GM19328 (cell line): ENCODE results near the gene OR5P2.
"Not testable (repeated sequence)": the region's sequence is repeated elsewhere in the genome, so short reads cannot be mapped to it uniquely, and the experiment has no call there.

Source experiments
- ATAC-seq: cut with Tn5 transposase; IDR thresholded peaks from one replicate; pipeline ENCODE4 v1.9.1; 2021; ENCODE audit warnings: mild to moderate bottlenecking, moderate library complexity; ENCODE audit not compliant: unreplicated experiment

The OR5P2 gene, protein sequence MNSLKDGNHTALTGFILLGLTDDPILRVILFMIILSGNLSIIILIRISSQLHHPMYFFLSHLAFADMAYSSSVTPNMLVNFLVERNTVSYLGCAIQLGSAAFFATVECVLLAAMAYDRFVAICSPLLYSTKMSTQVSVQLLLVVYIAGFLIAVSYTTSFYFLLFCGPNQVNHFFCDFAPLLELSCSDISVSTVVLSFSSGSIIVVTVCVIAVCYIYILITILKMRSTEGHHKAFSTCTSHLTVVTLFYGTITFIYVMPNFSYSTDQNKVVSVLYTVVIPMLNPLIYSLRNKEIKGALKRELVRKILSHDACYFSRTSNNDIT

DNA sequence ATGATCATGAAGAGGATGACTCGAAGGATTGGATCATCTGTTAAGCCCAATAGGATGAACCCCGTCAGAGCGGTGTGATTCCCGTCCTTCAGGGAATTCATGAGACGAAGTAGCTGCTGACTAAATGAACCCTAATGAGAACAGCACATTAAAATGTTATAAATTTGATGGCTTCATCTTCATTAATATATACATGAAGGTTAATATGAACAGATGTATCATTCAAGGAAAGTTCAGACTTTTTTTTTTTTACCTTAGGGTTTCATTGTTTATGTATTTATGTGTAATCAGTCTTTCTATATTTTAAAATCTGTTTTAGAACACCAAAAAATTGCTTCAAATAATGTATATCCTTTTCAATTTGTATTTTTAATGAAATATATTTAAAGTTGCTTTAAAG, at the start of gene OR5P2:
TSS of gene OR5P2 (minus strand) at position 101 of the 400 bp plus-strand sequence. CDS start at position 101, 0 bp downstream.
- no peak for ATAC-seq

DNA sequence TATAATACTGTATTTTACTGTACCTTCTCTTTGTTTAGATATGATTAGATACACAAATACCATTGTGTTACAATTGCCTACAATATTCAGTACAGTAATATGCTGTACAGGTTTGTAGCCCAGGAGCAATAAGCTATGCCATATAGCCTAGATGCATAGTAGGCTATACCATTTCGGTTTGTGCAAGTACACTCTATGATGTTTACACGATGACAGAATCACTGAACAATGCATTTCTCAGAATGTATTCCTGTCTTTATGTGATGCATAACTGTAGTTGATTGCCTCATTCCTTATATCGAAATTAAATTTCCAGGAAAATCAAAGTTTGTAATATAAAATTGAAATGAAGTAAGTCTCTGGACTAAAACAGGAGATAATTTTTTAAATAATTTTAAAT, 49.3 kb upstream of the OR5P2 start:
- no peak for ATAC-seq

DNA sequence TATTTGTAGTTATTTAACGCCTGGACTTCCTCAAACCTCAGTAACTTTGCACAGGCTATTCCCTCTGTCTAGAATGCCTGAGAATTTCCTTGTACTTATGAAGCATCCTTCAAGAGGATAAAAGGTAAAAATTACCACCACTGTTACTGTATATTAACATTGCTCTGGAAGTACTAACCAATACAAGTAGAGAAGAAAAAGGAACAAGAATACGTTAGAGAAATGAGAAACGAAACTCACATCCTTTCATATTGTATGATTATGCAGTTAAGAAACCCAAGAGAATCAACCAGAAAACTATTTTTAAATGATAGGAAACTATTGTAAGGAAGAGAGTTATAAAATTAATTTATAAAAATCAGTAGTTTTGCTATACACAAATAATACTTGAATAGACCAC, 48.2 kb upstream of the OR5P2 start:
- no peak for ATAC-seq

DNA sequence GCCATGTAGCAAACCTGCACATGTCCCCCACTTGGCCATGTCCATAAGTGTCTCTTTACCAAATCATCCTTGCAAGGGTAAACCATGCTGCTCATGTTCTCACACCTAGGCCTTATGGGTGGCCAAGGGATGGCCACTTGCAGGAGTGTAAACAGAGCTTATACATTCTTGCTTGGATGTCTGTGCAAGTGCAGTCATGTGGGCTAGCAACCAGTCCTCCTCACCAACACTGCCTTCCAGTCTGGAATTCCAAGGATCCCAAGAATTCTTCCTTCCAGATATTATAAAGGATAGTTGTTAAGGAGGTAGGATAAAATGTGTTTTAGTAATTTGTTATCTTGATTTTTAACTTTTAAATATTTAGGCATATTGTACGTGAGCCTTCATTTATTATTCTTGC, 47.8 kb upstream of the OR5P2 start:
- no peak for ATAC-seq

DNA sequence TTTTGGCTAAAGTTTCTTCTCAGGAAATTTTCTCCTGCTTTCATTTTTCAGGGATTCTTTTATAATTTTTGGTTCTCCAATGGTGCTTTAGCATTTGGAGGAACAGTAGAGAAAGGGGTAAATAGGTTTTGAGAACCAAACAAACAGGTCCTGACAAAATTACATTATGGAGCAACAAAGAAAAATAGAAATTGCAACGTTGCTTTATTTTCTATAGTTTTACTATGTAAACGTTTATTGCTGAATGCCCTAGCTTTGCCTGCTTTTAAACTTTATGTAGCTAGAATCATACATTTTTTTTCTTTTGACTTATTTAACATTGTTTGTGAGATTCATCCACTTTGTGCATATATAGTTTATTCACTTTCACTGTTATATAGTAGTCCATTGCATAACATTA, 43.8 kb upstream of the OR5P2 start:
- no peak for ATAC-seq

DNA sequence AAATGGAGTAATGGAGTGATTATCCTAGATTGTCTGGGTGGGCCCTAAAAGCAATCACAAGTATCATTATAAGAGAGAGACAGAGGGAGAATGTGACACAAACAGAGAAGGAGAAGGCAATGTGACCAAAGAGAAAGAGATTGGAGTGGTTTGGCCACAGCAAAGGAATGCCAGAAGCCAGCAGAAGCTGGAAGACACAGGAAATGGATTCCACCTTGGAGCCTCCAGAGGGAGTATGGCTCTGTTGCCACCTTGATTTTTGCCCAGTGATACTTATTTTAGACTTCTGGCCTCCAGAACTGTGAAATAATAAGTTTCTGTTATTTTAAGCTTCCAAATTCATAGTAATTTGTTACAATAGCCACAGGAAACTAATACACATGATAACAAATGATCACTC, 36.8 kb upstream of the OR5P2 start:
- no peak for ATAC-seq

DNA sequence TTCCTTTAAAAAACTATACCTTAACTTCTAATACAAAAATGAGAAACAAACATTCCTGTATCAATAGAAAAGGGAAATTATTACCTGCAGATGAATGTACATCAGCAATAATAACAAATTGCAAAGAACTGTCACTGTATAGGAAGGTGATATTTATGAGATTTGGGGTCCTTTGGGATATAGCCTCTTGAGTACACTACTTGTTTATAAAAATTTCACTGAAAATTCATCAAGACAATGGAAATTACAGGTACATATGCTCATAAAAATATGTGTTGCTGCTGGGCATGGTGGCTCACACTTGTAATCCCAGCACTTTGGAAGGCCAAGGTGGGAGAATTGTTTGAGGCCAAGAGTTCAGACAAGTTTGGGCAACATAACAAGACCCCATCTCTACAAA, 34.0 kb upstream of the OR5P2 start, which contains the start of gene OR5P3:
TSS of gene OR5P3 (minus strand) at position 101 of the 400 bp plus-strand sequence.
- ATAC-seq, result no peak

DNA sequence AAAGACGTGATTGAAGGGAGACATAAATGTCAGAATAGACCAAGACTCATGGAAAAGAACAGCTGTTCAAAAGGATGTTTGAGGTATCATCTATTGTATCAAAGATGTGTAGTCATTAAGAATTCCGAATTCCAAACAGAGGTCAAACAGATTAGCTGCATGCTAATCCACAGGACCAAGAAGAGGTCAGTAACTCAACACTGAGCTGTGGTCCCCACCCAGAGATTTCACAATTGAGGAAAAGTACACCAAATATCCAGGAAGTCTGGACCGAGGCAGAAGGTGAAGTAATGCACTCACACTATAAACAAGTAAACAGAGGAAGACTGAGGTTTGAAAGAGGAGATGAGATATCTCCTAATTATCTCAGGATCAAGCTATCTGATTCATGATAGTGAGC, 29.6 kb upstream of the OR5P2 start:
- ATAC-seq, result no peak

DNA sequence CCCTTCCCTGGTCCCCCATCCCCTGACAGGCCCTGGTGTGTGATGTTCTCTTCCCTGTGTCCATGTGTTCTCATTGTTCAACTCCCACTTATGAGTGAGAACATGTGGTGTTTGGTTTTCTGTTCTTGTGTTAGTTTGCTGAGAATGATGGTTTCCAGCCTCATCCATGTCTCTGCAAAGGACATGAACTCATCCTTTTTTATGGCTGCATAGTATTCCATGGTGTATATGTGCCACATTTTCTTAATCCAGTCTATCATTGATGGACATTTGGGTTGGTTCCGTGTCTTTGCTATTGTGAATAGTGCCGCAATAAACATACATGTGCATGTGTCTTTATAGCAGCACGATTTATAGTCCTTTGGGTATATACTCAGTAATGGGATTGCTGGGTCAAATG, 23.7 kb upstream of the OR5P2 start:
- ATAC-seq, result not testable (repeated sequence)

DNA sequence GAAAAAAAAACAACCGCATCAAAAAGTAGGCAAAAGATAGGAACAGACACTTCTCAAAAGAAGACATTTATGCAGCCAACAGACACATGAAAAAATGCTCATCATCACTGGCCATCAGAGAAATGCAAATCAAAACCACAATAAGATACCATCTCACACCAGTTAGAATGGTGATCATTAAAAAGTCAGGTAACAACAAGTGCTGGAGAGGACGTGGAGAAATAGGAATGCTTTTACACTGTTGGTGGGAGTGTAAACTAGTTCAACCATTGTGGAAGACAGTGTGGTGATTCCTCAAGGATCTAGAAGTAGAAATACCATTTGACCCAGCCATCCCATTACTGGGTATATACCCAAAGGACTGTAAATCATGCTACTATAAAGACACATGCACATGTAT, 18.2 kb upstream of the OR5P2 start:
- not testable (repeated sequence) for ATAC-seq

DNA sequence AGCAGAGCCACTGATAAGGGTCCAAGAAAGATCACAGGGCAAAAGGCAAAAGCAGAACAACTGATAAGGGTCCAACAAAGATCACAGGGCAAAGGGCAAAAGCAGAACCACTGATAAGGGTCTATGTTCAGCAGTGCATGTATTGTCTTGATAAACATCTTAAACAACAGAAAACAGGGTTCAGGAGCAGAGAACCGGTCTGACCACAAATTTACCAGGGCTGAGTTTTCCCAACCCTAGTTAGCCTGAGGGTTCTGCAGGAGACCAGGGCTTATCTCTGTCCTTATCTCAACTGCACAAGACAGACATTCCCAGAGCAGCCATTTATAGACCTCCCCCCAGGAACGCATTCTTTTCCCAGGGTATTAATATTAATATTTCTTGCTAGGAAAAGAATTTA, 13.6 kb upstream of the OR5P2 start:
- ATAC-seq, result not testable (repeated sequence)

DNA sequence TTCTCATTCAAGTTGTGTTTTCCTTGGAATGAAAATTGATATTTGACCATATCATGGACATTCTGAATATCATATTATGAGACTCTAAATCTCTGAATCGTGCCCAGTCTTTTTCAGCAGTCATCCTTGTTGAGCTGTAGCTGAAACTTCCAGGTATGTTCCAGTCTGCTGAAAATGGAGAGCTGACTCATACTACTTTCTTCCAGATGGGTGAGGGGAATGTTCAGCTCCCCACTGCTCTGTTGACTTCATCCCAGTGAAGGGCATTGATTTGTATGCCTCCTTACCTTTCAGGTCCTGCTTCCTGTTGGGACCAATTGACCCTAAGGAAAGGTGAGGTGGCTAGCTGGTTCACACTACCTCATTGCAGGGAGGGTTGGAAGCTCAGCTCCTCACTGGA, 3.5 kb downstream of the OR5P2 start:
- ATAC-seq, result no peak

DNA sequence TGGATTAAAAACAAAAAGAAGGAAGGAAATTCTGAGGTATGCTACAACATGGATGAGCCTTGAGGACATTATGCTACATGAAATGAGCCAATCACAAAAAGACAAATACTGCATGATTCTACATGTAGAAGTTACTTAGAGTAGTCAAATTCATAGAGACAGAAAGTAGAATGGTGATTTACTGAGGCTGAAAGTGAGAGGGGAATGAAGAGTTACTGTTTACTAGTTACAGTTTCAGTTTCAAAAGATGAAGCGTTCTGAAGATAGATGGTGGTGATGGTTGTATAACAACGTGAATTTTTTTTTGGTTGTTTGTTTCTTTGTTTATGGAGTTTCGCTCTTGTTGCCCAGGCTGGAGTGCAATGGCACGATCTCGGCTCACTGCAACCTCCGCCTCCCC, 9.5 kb downstream of the OR5P2 start:
- ATAC-seq, result peak; percentile 79

DNA sequence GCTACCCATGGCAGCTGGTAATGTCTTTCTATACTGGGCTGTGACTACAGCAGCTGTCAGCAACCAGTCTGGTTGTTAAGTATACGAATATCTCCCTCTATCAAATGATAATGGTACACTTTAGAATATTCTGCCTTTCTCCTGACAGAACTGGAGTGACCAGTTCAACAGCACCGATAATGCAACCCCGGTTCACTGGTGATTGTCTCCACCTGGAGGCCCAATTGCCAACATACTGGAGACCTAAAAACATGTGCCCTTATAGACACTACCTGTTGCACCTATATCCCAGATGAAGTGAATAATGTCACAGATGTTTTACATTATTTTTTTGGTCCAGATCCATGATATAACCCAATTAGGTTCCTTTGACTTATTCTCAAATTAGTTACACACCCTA, 21.1 kb downstream of the OR5P2 start:
- no peak for ATAC-seq

DNA sequence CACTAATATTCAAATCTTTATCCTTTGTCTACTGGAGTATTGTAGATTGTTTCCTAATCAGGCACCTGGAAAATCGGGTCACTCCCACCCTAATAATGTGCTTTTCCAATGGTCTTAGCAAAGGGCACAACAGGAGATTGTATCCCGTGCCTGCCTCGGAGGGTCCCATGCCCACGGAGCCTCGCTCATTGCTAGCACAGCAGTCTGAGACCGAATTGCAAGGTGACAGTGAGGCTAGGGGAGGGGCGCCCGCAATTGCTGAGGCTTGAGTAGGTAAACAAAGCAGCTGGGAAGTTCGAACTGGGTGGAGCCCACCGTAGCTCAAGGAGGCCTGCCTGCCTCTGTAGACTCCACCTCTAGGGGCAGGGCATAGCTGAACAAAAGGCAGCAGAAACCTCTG, 32.4 kb downstream of the OR5P2 start:
- not testable (repeated sequence) for ATAC-seq

DNA sequence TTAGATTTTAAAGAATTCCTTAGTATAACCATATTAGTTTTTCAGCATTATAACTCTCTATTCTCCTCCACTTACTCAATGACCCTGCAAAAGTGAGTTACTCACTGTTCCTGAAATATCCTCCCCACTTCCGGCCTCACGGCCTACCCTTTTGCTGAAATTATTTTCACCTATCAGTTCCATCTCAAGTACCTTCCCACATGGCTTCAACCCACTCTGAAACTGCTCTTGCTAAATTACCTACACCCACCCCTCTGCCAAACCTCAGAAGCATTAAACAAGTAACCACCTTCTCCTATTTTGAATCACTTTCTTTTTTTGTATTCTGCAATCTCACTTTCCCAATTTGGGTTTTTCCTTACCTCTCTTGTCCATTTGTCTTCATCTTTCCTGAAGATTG, 37.7 kb downstream of the OR5P2 start:
- peak; percentile 56 for ATAC-seq

DNA sequence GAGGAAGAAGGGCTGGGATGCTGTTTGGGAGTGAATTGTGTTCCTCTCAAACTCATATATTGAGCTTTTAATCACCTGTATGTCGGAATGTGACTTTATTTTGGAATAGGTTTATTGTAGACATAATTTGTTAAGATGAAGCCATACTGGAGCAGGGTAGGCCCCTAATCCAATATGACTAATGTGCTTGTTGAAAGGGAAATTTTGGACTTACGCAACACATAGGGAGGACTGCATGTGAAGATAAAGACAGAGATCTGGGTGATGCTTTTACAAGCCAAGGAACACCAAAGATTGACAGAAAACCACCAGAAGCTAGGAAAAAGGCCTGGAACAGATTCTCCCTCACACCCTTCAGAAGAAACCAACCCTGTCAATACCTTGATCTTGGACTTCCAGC, 47.3 kb downstream of the OR5P2 start:
- no peak for ATAC-seq
